Endothelial cell of umbilical vein (primary cell): ENCODE data around the gene CPNE1. TPM values are rescaled to one million over a fixed set of nuclear protein-coding genes. Genes with fewer than 3 reads are reported as not detected.

Experiments used
- BruUV-seq: library from RNA; stranded (reverse); fragments of 400-500 nt; replicated peaks from 2 replicates; lab custom pipeline; 2021; lab: Mats Ljungman, UMichigan
- CTCF ChIA-PET: fragments of 300-600, 350-600 bp; sonication (Branson Sonifier 250); formaldehyde crosslinking; loops from one replicate; lab custom pipeline; 2021; ENCODE audit warnings: antibody characterized with exemption, inconsistent platforms; lab: Charles Lee
- POLR2A ChIA-PET: fragments of 300-600, 350-600 bp; sonication (Branson Sonifier 250); formaldehyde crosslinking; loops from one replicate; lab custom pipeline; 2021; ENCODE audit warnings: antibody characterized with exemption, inconsistent platforms; lab: Charles Lee
- DNase-seq: peaks from one replicate; pipeline ENCODE4 v3.0.0-alpha.2; 2011; ENCODE audit warnings: low read depth, low spot score
- FAIRE-seq: peaks from 2 replicates; lab custom pipeline; 2011; peaks lifted over from hg19 to GRCh38; lab: Jason Lieb, UNC
- H2AFZ ChIP-seq: 2 replicates; pipeline ENCODE4 v1.6.0; 2012; ENCODE audit warnings: low read depth, low read length, control low read depth, inconsistent platforms
- H3K27ac ChIP-seq: 2 replicates; pipeline ENCODE4 v1.5.1; 2011; ENCODE audit warnings: low read depth, mild to moderate bottlenecking, control low read depth, low read length, moderate library complexity; ENCODE audit not compliant: insufficient read depth
- H3K27me3 ChIP-seq, 2 experiments: 2 replicates each; pipeline versions ENCODE4 v1.6.0 to v1.6.1; 2011; ENCODE audit warnings: low read length in 2 of 2, mixed read lengths in 1 of 2; ENCODE audit not compliant: control insufficient read depth in 2 of 2, insufficient read depth in 2 of 2
- H3K36me3 ChIP-seq, 2 experiments: 2 replicates in 1 of 2; 3 replicates in 1 of 2; pipeline ENCODE4 v1.5.1; 2011; ENCODE audit warnings: low read length in 2 of 2, mild to moderate bottlenecking in 1 of 2, moderate library complexity in 1 of 2; ENCODE audit not compliant: control insufficient read depth in 2 of 2, insufficient read depth in 2 of 2; ENCODE audit errors: extremely low read depth in 1 of 2
- H3K4me1 ChIP-seq: 3 replicates; pipeline ENCODE4 v1.5.1; 2011; ENCODE audit warnings: mild to moderate bottlenecking, low read length; ENCODE audit not compliant: control insufficient read depth, insufficient read depth; ENCODE audit errors: extremely low read depth
- H3K4me2 ChIP-seq: 2 replicates; pipeline ENCODE4 v1.6.1; 2011; ENCODE audit warnings: low read length, control low read depth, mixed read lengths; ENCODE audit not compliant: insufficient read depth
- H3K4me3 ChIP-seq, 3 experiments: fragments of 200-600 bp in 1 of 3; sonication (generic), shearing (Covaris generic) in 1 of 3; replicated peaks in 1 of 3; 2 replicates each; pipeline ENCODE4 v1.5.1; 2011 to 2016; ENCODE audit warnings: control low read depth in 3 of 3, low read length in 3 of 3, mild to moderate bottlenecking in 2 of 3, inconsistent platforms in 1 of 3, low read depth in 1 of 3, moderate library complexity in 1 of 3; ENCODE audit not compliant: insufficient read depth in 1 of 3
- H3K79me2 ChIP-seq: 2 replicates; pipeline ENCODE4 v1.6.0; 2012; ENCODE audit warnings: low read length, inconsistent platforms; ENCODE audit not compliant: control insufficient read depth, insufficient read depth
- H3K9ac ChIP-seq: replicated peaks from 2 replicates; pipeline ENCODE3; 2011; ENCODE audit warnings: low read length, control low read depth; ENCODE audit not compliant: insufficient read depth; ENCODE audit errors: extremely low read depth
- H3K9me1 ChIP-seq: replicated peaks from 3 replicates; pipeline ENCODE4 v1.6.0; 2011; ENCODE audit warnings: mild to moderate bottlenecking, low read length; ENCODE audit not compliant: control insufficient read depth, insufficient read depth; ENCODE audit errors: extremely low read depth
- H3K9me3 ChIP-seq: replicated peaks from 2 replicates; pipeline ENCODE4 v1.5.1; 2012; ENCODE audit warnings: low read length, inconsistent platforms; ENCODE audit not compliant: control insufficient read depth, insufficient read depth
- H4K20me1 ChIP-seq: replicated peaks from 2 replicates; pipeline ENCODE3; 2011; ENCODE audit warnings: mild to moderate bottlenecking, low read length; ENCODE audit not compliant: control insufficient read depth, insufficient read depth; ENCODE audit errors: extremely low read depth
- EZH2 ChIP-seq: IDR thresholded peaks from 2 replicates; pipeline ENCODE4 v1.6.1; 2012; ENCODE audit warnings: borderline replicate concordance, low read depth, mild to moderate bottlenecking, moderate library complexity, low read length, inconsistent platforms; ENCODE audit not compliant: severe bottlenecking
- FOS ChIP-seq: IDR thresholded peaks from 2 replicates; pipeline ENCODE4 v1.6.1; 2011; ENCODE audit warnings: mild to moderate bottlenecking, low read length, moderate library complexity, borderline replicate concordance; ENCODE audit not compliant: insufficient read depth
- GATA2 ChIP-seq: IDR thresholded peaks from 2 replicates; pipeline ENCODE4 v1.7.0; 2011; ENCODE audit warnings: low read depth, mild to moderate bottlenecking, moderate library complexity, mixed read lengths, low read length; ENCODE audit not compliant: insufficient read length, insufficient read depth
- JUN ChIP-seq: IDR thresholded peaks from 2 replicates; pipeline ENCODE4 v1.6.1; 2011; ENCODE audit warnings: borderline replicate concordance, low read depth; ENCODE audit not compliant: insufficient read length, insufficient read depth
- MYC ChIP-seq: IDR thresholded peaks from one replicate; pipeline ENCODE4 v1.6.1; 2011; ENCODE audit warnings: mild to moderate bottlenecking, low read depth, low read length
- POLR2A ChIP-seq: IDR thresholded peaks from 2 replicates; pipeline ENCODE4 v1.6.1; 2012; ENCODE audit warnings: low read depth, mild to moderate bottlenecking, control low read depth, low read length
- POLR2AphosphoS5 ChIP-seq: IDR thresholded peaks from 2 replicates; pipeline ENCODE4 v1.6.1; 2012; ENCODE audit warnings: low read depth, mild to moderate bottlenecking, control low read depth, low read length, moderate library complexity; ENCODE audit not compliant: insufficient read depth
- dilution Hi-C: fragments of 300-500 bp; cut with MboI; formaldehyde crosslinking; loops from one replicate; pipeline ENCODE4 v1.15.0; 2019; ENCODE audit warnings: low sequenced_read_pairs; ENCODE audit not compliant: extremely low pct_ligation_motif_present
- intact Hi-C: fragments of 100-400 bp; cut with micrococcal nuclease; formaldehyde crosslinking; loops from one replicate; pipeline ENCODE4 v1.10.0; 2022
- polyA plus RNA-seq, 4 experiments: library from polyadenylated mRNA; depleted of rRNA in 3 of 4; stranded (reverse) in 3 of 4; unstranded in 1 of 4; fragments of >200 nt; gene quantifications; 2 replicates each; pipeline versions ENCODE4 v1.2.1 to v1.2.3, GENCODE V29; 2011 to 2012; ENCODE audit warnings: missing spikeins in 1 of 4
- total RNA-seq: library from RNA; stranded (reverse); gene quantifications from 2 replicates; pipeline ENCODE4 v1.2.3, GENCODE V29; 2021
- TF ChIP-seq, protein P1 (sequence below), 2 donors: IDR thresholded peaks; 1 replicate in 1 of 2; 2 replicates in 1 of 2; pipeline ENCODE4 v1.5.1; 2011; ENCODE audit warnings: low read length in 2 of 2, mild to moderate bottlenecking in 2 of 2, moderate library complexity in 2 of 2, control low read depth in 1 of 2, inconsistent platforms in 1 of 2, low read depth in 1 of 2; ENCODE audit not compliant: insufficient read depth in 1 of 2; ENCODE audit errors: extremely low read depth in 1 of 2
- TF ChIP-seq, protein P2 (sequence below): IDR thresholded peaks from 2 replicates; pipeline ENCODE4 v1.6.1; 2011; ENCODE audit not compliant: insufficient read depth, insufficient read length

The CPNE1 gene
- total and polyA plus RNA-seq, 2 donors (not counting 3 experiments of a cell fraction or from before 2014, with no cell fraction given) = 244 to 316 TPM

DNA sequence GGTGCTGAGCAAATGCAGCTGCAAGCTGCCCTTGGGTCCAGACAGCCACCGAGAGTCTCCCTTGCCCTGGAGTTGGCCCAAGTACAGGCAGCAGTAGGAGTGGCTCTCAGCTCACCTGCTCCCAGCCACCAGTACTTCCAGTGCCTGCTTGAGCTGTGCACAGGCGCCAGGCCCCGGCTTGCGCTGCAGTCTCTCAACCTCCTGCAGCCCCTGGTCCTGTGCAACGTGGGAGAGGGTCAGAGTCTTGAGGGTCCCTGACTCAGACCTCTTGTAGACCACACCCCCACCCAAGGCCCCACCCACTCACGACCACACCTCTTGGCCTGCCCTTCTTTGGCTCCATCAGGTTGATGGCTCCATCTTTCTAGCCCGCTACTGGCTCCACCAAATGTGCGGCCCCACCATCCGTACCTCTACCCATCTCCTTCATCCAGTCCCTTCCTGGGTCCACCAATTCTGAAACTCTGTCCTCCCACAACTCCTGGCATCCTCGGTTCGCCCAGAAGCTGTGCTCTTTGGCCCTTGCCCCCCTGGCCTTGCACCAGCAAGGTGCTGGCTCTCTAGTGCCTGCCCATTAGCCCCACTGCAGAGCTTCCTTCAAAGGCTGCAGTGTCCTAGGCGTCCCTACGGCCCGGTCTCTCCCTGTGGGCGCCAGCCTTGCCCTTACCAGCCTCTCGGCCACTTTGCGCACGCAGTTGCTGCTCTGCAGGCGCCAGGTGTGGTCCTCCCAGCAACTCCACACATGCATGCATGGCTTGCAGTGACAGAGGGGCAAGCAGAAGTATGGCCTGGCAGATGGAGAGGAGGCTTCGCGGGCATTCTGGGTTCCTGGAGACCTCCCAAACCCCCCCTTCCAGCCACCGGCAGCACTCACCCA, 65.6 kb downstream of the CPNE1 start:
- peaks cover 8% of the 10 kb centered on the region for H3K4me1 ChIP-seq
- H3K79me2 ChIP-seq = no peaks in the 10 kb centered on the region
- CTCF ChIA-PET = interaction anchor here (1.4 kb wide), 1 partner anchor 34 kb away, joined by 3 read pairs; no protein-coding TSS in a partner anchor
- FAIRE-seq (no peak), DNase-seq (no peak)
- H4K20me1 ChIP-seq = no peaks in the 10 kb centered on the region
- no peak overlapping the region for H3K4me2 ChIP-seq
- H3K27ac ChIP-seq = no peak overlapping the region
- peaks cover 13 to 17% of the 10 kb centered on the region in 2 experiments for H3K27me3 ChIP-seq
- H3K36me3 ChIP-seq = no peaks in the 10 kb centered on the region
- no peaks in the 10 kb centered on the region for H3K9me1 ChIP-seq
- dilution Hi-C loops (no loop called here), intact Hi-C loops (no loop called here)
- H3K9me3 ChIP-seq = no peaks in the 10 kb centered on the region
- BruUV-seq = no TSS peak
- H3K4me3 ChIP-seq = no peak overlapping the region
- H3K9ac ChIP-seq = no peak overlapping the region
- H2AFZ ChIP-seq = no peak overlapping the region
- POLR2A ChIA-PET = no interaction called here
- TF ChIP-seq EZH2 (no peak), JUN (no peak), FOS (no peak), POLR2AphosphoS5 (no peak), MYC (no peak), POLR2A (no peak), GATA2 (no peak)
- TF ChIP-seq, protein P1, sequence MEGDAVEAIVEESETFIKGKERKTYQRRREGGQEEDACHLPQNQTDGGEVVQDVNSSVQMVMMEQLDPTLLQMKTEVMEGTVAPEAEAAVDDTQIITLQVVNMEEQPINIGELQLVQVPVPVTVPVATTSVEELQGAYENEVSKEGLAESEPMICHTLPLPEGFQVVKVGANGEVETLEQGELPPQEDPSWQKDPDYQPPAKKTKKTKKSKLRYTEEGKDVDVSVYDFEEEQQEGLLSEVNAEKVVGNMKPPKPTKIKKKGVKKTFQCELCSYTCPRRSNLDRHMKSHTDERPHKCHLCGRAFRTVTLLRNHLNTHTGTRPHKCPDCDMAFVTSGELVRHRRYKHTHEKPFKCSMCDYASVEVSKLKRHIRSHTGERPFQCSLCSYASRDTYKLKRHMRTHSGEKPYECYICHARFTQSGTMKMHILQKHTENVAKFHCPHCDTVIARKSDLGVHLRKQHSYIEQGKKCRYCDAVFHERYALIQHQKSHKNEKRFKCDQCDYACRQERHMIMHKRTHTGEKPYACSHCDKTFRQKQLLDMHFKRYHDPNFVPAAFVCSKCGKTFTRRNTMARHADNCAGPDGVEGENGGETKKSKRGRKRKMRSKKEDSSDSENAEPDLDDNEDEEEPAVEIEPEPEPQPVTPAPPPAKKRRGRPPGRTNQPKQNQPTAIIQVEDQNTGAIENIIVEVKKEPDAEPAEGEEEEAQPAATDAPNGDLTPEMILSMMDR (IDR thresholded peaks at IDR 0.05; ENCODE audit: extremely low read depth in 1 of 2, insufficient read depth in 1 of 2, low read depth in 1 of 2, low read length in 2 of 2) = no peak
- TF ChIP-seq, protein P2, sequence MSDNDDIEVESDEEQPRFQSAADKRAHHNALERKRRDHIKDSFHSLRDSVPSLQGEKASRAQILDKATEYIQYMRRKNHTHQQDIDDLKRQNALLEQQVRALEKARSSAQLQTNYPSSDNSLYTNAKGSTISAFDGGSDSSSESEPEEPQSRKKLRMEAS = no peak
